Measurements from ENCODE around the gene TSSK3. TPM values are rescaled to one million over a fixed set of nuclear protein-coding genes. Genes with fewer than 3 reads are reported as not detected.

The TSSK3 gene
- total and polyA plus RNA-seq, 4 donors = 0.37 to 1.4 (median 0.74) TPM

DNA sequence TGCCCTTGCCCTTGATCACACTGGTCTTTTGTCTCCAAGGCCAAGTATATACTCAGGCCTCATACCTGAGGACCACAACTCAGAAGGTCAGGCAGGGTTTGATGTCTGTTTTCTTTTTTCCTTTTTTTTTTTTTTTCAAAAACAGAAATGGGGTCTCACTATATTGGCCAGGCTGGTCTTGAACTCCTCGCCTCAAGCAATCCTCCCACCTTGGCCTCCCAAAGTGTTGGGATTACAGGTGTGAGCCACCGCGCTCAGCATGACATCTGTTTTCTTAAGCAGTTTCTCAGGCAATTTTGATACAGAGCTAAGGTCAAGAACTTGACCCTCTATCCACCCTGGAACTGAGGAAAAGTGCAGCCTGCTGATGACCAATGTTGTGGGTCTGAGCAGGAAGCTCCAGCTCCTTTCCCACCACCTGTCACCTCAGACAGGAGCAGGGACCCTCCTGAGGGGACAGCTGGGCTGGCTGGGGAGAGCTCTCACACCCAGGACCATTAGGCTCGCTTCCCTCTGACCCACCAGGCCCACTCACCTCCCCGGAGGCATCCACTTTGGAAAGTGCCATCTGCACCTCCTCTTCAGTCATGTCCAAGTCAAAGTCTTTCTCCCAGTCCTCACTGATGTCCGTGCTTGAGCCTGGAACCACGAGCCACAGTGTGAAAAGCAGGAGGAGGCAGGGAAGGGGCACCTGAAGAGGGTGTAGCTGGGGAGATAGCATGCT is 5.7 kb downstream of the TSSK3 start:
- ATAC-seq (ENCODE audit: insufficient read depth, low FRiP score) (no peak), DNase-seq (no peak)
- no peak overlapping the region for H3K27ac ChIP-seq (ENCODE audit: low read depth in 1 of 2, low read length in 1 of 2)
- TF ChIP-seq CTCF (IDR thresholded peaks at IDR 0.05; ENCODE audit: control extremely low read depth, extremely low read depth) = no peak
- WGBS, 2 donors = 96 to 98% methylated on average over 7 of the region's 7 CpGs
- no peaks in the 10 kb centered on the region for H3K9me3 ChIP-seq (ENCODE audit: control insufficient read depth in 4 of 4, insufficient read depth in 3 of 4, low read length in 3 of 4)
- H3K9ac ChIP-seq (ENCODE audit: insufficient read depth in 1 of 2, low read length in 2 of 2) = no peak overlapping the region
- no peak overlapping the region for H3K4me3 ChIP-seq
- no peaks in the 10 kb centered on the region for H3K4me1 ChIP-seq (ENCODE audit: control insufficient read depth in 5 of 5, insufficient read depth in 5 of 5, low read length in 5 of 5)
- no peaks in the 10 kb centered on the region for H3K27me3 ChIP-seq (ENCODE audit: control insufficient read depth in 3 of 3, insufficient read depth in 3 of 3, low read length in 2 of 3)
- H3K36me3 ChIP-seq (ENCODE audit: control insufficient read depth in 4 of 4, insufficient read depth in 4 of 4, low read length in 4 of 4) = peaks cover 28 to 60% (median 40%) of the 10 kb centered on the region in 4 donors

DNA sequence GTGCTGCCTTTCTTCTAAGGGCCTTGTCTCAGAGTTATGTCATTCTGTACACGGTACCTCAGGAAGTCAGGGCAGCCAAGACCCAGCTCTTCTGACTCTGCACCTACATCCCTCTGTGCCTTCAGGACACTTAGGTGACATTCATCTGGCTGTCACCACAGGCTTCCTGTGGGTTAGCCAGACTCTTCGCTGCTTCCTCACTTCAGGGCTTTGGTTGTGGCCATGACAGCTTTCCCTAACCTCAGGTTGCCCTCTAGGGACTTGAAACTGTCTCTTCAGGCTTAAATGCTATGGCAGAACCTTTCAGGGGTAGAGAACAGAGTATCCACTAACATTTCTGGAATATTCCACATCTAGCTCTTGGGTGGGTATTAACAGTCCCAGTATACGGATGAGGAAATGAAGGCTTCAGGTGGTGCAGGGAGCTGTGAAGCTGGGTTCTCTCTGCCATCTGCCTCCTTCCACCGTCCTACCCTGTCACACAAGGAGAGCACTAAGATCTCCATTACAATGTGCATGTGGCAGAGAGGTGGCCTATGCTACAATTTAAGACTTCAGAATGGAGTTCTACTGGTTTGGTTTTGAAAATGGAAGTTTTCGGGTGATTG is 9.9 kb downstream of the TSSK3 start:
- Histone ChIP-seq H3K9me3 (ENCODE audit: control insufficient read depth in 4 of 4, insufficient read depth in 3 of 4, low read length in 3 of 4) (no peaks in the 10 kb centered on the region), H3K9ac (ENCODE audit: insufficient read depth in 1 of 2, low read length in 2 of 2) (no peak overlapping the region), H3K27me3 (ENCODE audit: control insufficient read depth in 3 of 3, insufficient read depth in 3 of 3, low read length in 2 of 3) (no peaks in the 10 kb centered on the region), H3K4me1 (ENCODE audit: control insufficient read depth in 5 of 5, insufficient read depth in 5 of 5, low read length in 5 of 5) (no peaks in the 10 kb centered on the region), H3K36me3 (ENCODE audit: control insufficient read depth in 4 of 4, insufficient read depth in 4 of 4, low read length in 4 of 4) (peaks cover 42 to 60% (median 49%) of the 10 kb centered on the region in 4 donors), H3K4me3 (no peak overlapping the region), H3K27ac (ENCODE audit: low read depth in 1 of 2, low read length in 1 of 2) (no peak overlapping the region)
- DNase-seq (no peak), ATAC-seq (ENCODE audit: insufficient read depth, low FRiP score) (no peak)
- WGBS, 2 donors = 62 to 69% methylated on average over 5 of the region's 5 CpGs
- no peak for TF ChIP-seq CTCF (IDR thresholded peaks at IDR 0.05; ENCODE audit: control extremely low read depth, extremely low read depth)

DNA sequence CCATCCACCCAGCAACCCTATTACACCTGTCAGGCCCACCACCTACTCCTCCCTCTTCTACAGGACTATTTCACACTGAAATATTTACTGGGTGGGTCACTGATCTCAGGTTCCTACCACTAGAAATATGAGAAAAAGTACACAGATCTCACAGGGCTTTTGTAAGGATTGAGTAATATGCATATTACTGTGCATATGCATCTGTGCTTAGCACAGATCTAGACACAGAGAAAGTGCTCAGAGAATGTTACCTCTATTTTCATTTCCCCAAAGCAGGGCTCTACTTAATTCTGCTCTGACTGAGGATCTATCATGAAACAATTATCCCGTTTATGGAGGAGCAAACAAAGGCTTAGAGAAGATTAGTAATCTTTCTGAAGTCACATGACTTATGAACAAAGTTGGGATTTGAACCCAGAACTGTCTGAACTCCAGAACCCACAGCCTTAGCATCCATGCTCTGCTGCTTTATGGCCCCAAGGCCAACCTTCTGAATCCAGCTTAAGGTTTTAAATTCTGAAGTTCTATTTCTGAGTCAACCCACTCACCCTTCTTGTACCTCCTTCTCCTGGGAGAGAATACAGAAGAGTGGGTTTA is 11.8 kb downstream of the TSSK3 start:
- ATAC-seq (ENCODE audit: insufficient read depth, low FRiP score) = no peak
- Histone ChIP-seq H3K9ac (ENCODE audit: insufficient read depth in 1 of 2, low read length in 2 of 2) (no peak overlapping the region), H3K27me3 (ENCODE audit: control insufficient read depth in 3 of 3, insufficient read depth in 3 of 3, low read length in 2 of 3) (no peaks in the 10 kb centered on the region), H3K36me3 (ENCODE audit: control insufficient read depth in 4 of 4, insufficient read depth in 4 of 4, low read length in 4 of 4) (peaks cover 37 to 63% (median 50%) of the 10 kb centered on the region in 4 donors), H3K27ac (ENCODE audit: low read depth in 1 of 2, low read length in 1 of 2) (no peak overlapping the region), H3K9me3 (ENCODE audit: control insufficient read depth in 4 of 4, insufficient read depth in 3 of 4, low read length in 3 of 4) (no peaks in the 10 kb centered on the region), H3K4me3 (no peak overlapping the region), H3K4me1 (ENCODE audit: control insufficient read depth in 5 of 5, insufficient read depth in 5 of 5, low read length in 5 of 5) (peaks cover 0 to 2% (median 0%) of the 10 kb centered on the region in 5 donors)
- no peak for TF ChIP-seq CTCF (IDR thresholded peaks at IDR 0.05; ENCODE audit: control extremely low read depth, extremely low read depth)
- 83 to 89% methylated on average over 1 of the region's 1 CpG for WGBS, 2 donors
- no peak for DNase-seq
